ENCODE results near the gene LSM12.
"Not testable (repeated sequence)": the region's sequence is repeated elsewhere in the genome, so short reads cannot be mapped to it uniquely, and the experiment has no call there.

LSM12 gene

GRCh38 chr17:44034688-44035087, 31.8 kb downstream of the LSM12 start:
- not testable (repeated sequence) for DNase-seq

- DNase-seq: no peak
Measured at GRCh38 chr17:44033861-44034408, 32.5 kb downstream of the LSM12 start.

GRCh38 chr17:44030482-44030881, 36.0 kb downstream of the LSM12 start:
- DNase-seq: no peak

GRCh38 chr17:44029736-44030135, 36.7 kb downstream of the LSM12 start:
- DNase-seq: no peak

- DNase-seq: no peak
Measured at GRCh38 chr17:44024853-44025252, 41.6 kb downstream of the LSM12 start.

- no peak for DNase-seq
Measured at GRCh38 chr17:44024271-44024663, 42.2 kb downstream of the LSM12 start.

- no peak for DNase-seq
Measured at GRCh38 chr17:44023545-44024270, 42.8 kb downstream of the LSM12 start.

GRCh38 chr17:44022246-44022645, 44.2 kb downstream of the LSM12 start:
- no peak for DNase-seq

GRCh38 chr17:44021227-44021626, 45.2 kb downstream of the LSM12 start:
- not testable (repeated sequence) for DNase-seq

- peak; percentile 93 for DNase-seq
Measured at GRCh38 chr17:44014437-44015172, 51.9 kb downstream of the LSM12 start, which contains the start of gene TMEM101. Gene TMEM101, minus strand, starts transcription at chr17:44014963. Its CDS starts 11 bp downstream, at chr17:44014952.

- DNase-seq: no peak
Measured at GRCh38 chr17:44014133-44014436, 52.4 kb downstream of the LSM12 start.

GRCh38 chr17:44012874-44013273, 53.6 kb downstream of the LSM12 start:
- DNase-seq: no peak

GRCh38 chr17:44012391-44012790, 54.1 kb downstream of the LSM12 start:
- DNase-seq: no peak

GRCh38 chr17:44011876-44012275, 54.6 kb downstream of the LSM12 start:
- no peak for DNase-seq

- no peak for DNase-seq
Measured at GRCh38 chr17:44010966-44011647, 55.4 kb downstream of the LSM12 start.

GRCh38 chr17:44008205-44008909, 58.1 kb downstream of the LSM12 start:
- no peak for DNase-seq

- no peak for DNase-seq
Measured at GRCh38 chr17:44007346-44008204, 58.9 kb downstream of the LSM12 start.

GRCh38 chr17:44006598-44007345, 59.7 kb downstream of the LSM12 start:
- peak; percentile 98 for DNase-seq

- DNase-seq: no peak
Measured at GRCh38 chr17:44006272-44006597, 60.2 kb downstream of the LSM12 start.

GRCh38 chr17:44005527-44006271, 60.8 kb downstream of the LSM12 start:
- peak; percentile 49 for DNase-seq

All from CD4-positive, alpha-beta T cell treated with Interleukin-10 for 1 hour (primary cell).